GM18907 (cell line): Measurements from ENCODE around the gene NRG3.

Source experiments
- ATAC-seq: cut with Tn5 transposase; IDR thresholded peaks from one replicate; pipeline ENCODE4 v1.9.1; 2021; ENCODE audit warnings: mild to moderate bottlenecking, moderate library complexity; ENCODE audit not compliant: unreplicated experiment

The NRG3 gene

GRCh38 chr10:82084904-82085303 lies 209.9 kb downstream of the NRG3 start:
- ATAC-seq: no peak

- ATAC-seq: no peak
Observed at GRCh38 chr10:82089327-82089726, 214.3 kb downstream of the NRG3 start.

- ATAC-seq: no peak
Observed at GRCh38 chr10:82091413-82091812, 216.4 kb downstream of the NRG3 start.

GRCh38 chr10:82092111-82092510 lies 217.1 kb downstream of the NRG3 start:
- ATAC-seq: no peak

GRCh38 chr10:82124713-82125112 lies 249.7 kb downstream of the NRG3 start:
- ATAC-seq: no peak

- ATAC-seq: no peak
Observed at GRCh38 chr10:82128527-82128926, 253.5 kb downstream of the NRG3 start.

- no peak for ATAC-seq
Observed at GRCh38 chr10:82136103-82136502, 261.1 kb downstream of the NRG3 start.

GRCh38 chr10:82144153-82144552 lies 269.2 kb downstream of the NRG3 start:
- ATAC-seq: no peak

GRCh38 chr10:82148764-82149163 lies 273.8 kb downstream of the NRG3 start:
- ATAC-seq: no peak

GRCh38 chr10:82149674-82150073 lies 274.7 kb downstream of the NRG3 start:
- no peak for ATAC-seq

- no peak for ATAC-seq
Observed at GRCh38 chr10:82150123-82150900, 275.3 kb downstream of the NRG3 start.

GRCh38 chr10:82160307-82160706 lies 285.3 kb downstream of the NRG3 start:
- ATAC-seq: no peak

GRCh38 chr10:82161264-82161663 lies 286.3 kb downstream of the NRG3 start:
- ATAC-seq: no peak

GRCh38 chr10:82162549-82163195 lies 287.7 kb downstream of the NRG3 start:
- ATAC-seq: no peak

GRCh38 chr10:82171899-82172298 lies 296.9 kb downstream of the NRG3 start:
- no peak for ATAC-seq

- no peak for ATAC-seq
Observed at GRCh38 chr10:82176587-82176986, 301.6 kb downstream of the NRG3 start.

GRCh38 chr10:82190432-82191260 lies 315.7 kb downstream of the NRG3 start:
- no peak for ATAC-seq

- ATAC-seq: no peak
Observed at GRCh38 chr10:82191653-82192052, 316.7 kb downstream of the NRG3 start.

GRCh38 chr10:82192665-82193064 lies 317.7 kb downstream of the NRG3 start:
- ATAC-seq: no peak

GRCh38 chr10:82194419-82194818 lies 319.4 kb downstream of the NRG3 start:
- no peak for ATAC-seq

- no peak for ATAC-seq
Observed at GRCh38 chr10:82206831-82207230, 331.8 kb downstream of the NRG3 start.

GRCh38 chr10:82208726-82209125 lies 333.7 kb downstream of the NRG3 start:
- no peak for ATAC-seq
